Endodermal cell (in vitro differentiated cells): ENCODE results near the gene BEND6. TPM values are rescaled to one million over a fixed set of nuclear protein-coding genes. Genes with fewer than 3 reads are reported as not detected.

ENCODE experiments used
- DNase-seq: peaks from one replicate; pipeline ENCODE4 v3.0.0-alpha.2; 2017
- H3K27ac ChIP-seq: 2 replicates; pipeline ENCODE4 v1.5.1; 2013; ENCODE audit warnings: mild to moderate bottlenecking, low read depth, low read length, moderate library complexity
- H3K27me3 ChIP-seq: 2 replicates; pipeline ENCODE4 v1.6.1; 2013; ENCODE audit warnings: mild to moderate bottlenecking, low read length, moderate library complexity; ENCODE audit not compliant: insufficient read depth, control insufficient read depth, poor library complexity, severe bottlenecking
- H3K36me3 ChIP-seq: 2 replicates; pipeline ENCODE4 v1.7.0; 2013; ENCODE audit warnings: mild to moderate bottlenecking, low read length, moderate library complexity; ENCODE audit not compliant: control insufficient read depth, insufficient read depth
- H3K4me1 ChIP-seq: one replicate; pipeline ENCODE4 v1.7.0; 2013; ENCODE audit warnings: low read length; ENCODE audit not compliant: control insufficient read depth, insufficient read depth
- H3K4me3 ChIP-seq: 2 replicates; pipeline ENCODE4 v1.5.1; 2013; ENCODE audit warnings: mild to moderate bottlenecking, low read length, moderate library complexity
- H3K9ac ChIP-seq: 2 replicates; pipeline ENCODE4 v1.6.1; 2013; ENCODE audit warnings: mild to moderate bottlenecking, low read length, moderate library complexity; ENCODE audit not compliant: poor library complexity, severe bottlenecking; ENCODE audit errors: extremely low read depth
- H3K9me3 ChIP-seq: 2 replicates; pipeline ENCODE4 v1.6.1; 2013; ENCODE audit warnings: mild to moderate bottlenecking, low read length, moderate library complexity; ENCODE audit not compliant: control insufficient read depth
- H3K27ac Mint-ChIP-seq: 2 replicates; pipeline ENCODE4 v1.8.0; 2020; ENCODE audit warnings: mixed read lengths
- H3K27me3 Mint-ChIP-seq: 2 replicates; pipeline ENCODE4 v1.8.0; 2021; ENCODE audit warnings: mild to moderate bottlenecking, mixed read lengths; ENCODE audit not compliant: insufficient read depth
- H3K36me3 Mint-ChIP-seq: 2 replicates; pipeline ENCODE4 v1.8.0; 2020; ENCODE audit warnings: low read depth, mixed read lengths
- H3K4me1 Mint-ChIP-seq: 2 replicates; pipeline ENCODE4 v1.8.0; 2020; ENCODE audit warnings: mixed read lengths
- H3K4me3 Mint-ChIP-seq: 2 replicates; pipeline ENCODE4 v1.8.0; 2020; ENCODE audit warnings: mild to moderate bottlenecking, moderate library complexity, mixed read lengths
- H3K9me3 Mint-ChIP-seq: 2 replicates; pipeline ENCODE4 v1.8.0; 2020; ENCODE audit warnings: mild to moderate bottlenecking, mixed read lengths
- CTCF ChIP-seq: fragments of 200-600 bp; sonication (generic); conservative IDR thresholded peaks from 2 replicates; pipeline ENCODE4 v1.5.0; 2021; ENCODE audit warnings: antibody characterized with exemption, mild to moderate bottlenecking
- WGBS, 2 experiments: methylation state at CpG; one replicate each; pipeline versions ENCODE4 v1.1.5 to v1.1.7; 2013; ENCODE audit warnings: missing lambda C conversion rate in 2 of 2, mixed read lengths in 1 of 2; ENCODE audit not compliant: insufficient coverage in 1 of 2, insufficient read length in 1 of 2; 5-methylcytosine and 5-hydroxymethylcytosine counted together
- total RNA-seq, 2 donors: library from RNA; stranded (reverse); fragmentation: NEBNext Ultra II Directional in 1 of 2; extraction: Animal tissue kit (Norgen Biotek cat#: 25700) in 1 of 2; gene quantifications; 2 replicates in 1 of 2; 3 replicates in 1 of 2; pipeline ENCODE4 v1.2.1, GENCODE V29; 2021

The BEND6 gene
- total RNA-seq, 2 donors from 2014 or later = 0.57 to 0.95 TPM

GRCh38 chr6:56940463-56940862 is 14.4 kb upstream of the BEND6 start:
- 94 to 96% methylated on average over 3 to 5 of the region's 5 CpGs for WGBS, 2 experiments
- H3K4me1 ChIP-seq = no peaks in the 10 kb centered on the region
- no peak overlapping the region for H3K4me3 ChIP-seq
- H3K36me3 ChIP-seq = no peaks in the 10 kb centered on the region
- H3K4me3 Mint-ChIP-seq = no peak overlapping the region
- H3K27ac ChIP-seq = no peak overlapping the region
- H3K9ac ChIP-seq = no peak overlapping the region
- H3K36me3 Mint-ChIP-seq = no peaks in the 10 kb centered on the region
- peaks cover 7% of the 10 kb centered on the region for H3K9me3 ChIP-seq
- no peak overlapping the region for H3K27ac Mint-ChIP-seq
- no peaks in the 10 kb centered on the region for H3K27me3 Mint-ChIP-seq
- H3K9me3 Mint-ChIP-seq = peaks cover 12% of the 10 kb centered on the region
- H3K27me3 ChIP-seq = no peaks in the 10 kb centered on the region
- no peaks in the 10 kb centered on the region for H3K4me1 Mint-ChIP-seq
- no peak for DNase-seq
- no peak for TF ChIP-seq CTCF

GRCh38 chr6:56940977-56941376 is 13.9 kb upstream of the BEND6 start:
- Histone ChIP-seq H3K4me3 (no peak overlapping the region), H3K27me3 (no peaks in the 10 kb centered on the region), H3K4me1 (no peaks in the 10 kb centered on the region), H3K9ac (no peak overlapping the region), H3K36me3 (no peaks in the 10 kb centered on the region), H3K9me3 (peaks cover 7% of the 10 kb centered on the region), H3K27ac (no peak overlapping the region)
- Mint-ChIP-seq H3K9me3 (peaks cover 12% of the 10 kb centered on the region), H3K4me3 (no peak overlapping the region), H3K4me1 (no peaks in the 10 kb centered on the region), H3K27ac (no peak overlapping the region), H3K36me3 (no peaks in the 10 kb centered on the region), H3K27me3 (no peaks in the 10 kb centered on the region)
- no peak for DNase-seq
- no peak for TF ChIP-seq CTCF

- no peak for TF ChIP-seq CTCF
- Mint-ChIP-seq H3K4me3 (no peak overlapping the region), H3K27me3 (no peaks in the 10 kb centered on the region), H3K27ac (no peak overlapping the region), H3K4me1 (no peaks in the 10 kb centered on the region), H3K9me3 (peaks cover 12% of the 10 kb centered on the region), H3K36me3 (no peaks in the 10 kb centered on the region)
- H3K9me3 ChIP-seq = peaks cover 7% of the 10 kb centered on the region
- DNase-seq = no peak
- no peaks in the 10 kb centered on the region for H3K27me3 ChIP-seq
- no peaks in the 10 kb centered on the region for H3K36me3 ChIP-seq
- no peak overlapping the region for H3K27ac ChIP-seq
- no peak overlapping the region for H3K4me3 ChIP-seq
- no peaks in the 10 kb centered on the region for H3K4me1 ChIP-seq
- H3K9ac ChIP-seq = no peak overlapping the region
These were observed 10.2 kb upstream of the BEND6 start for GRCh38 chr6:56944661-56945060.
